ENCODE results near the gene EPHA7. TPM values are rescaled to one million over a fixed set of nuclear protein-coding genes. Genes with fewer than 3 reads are reported as not detected.

The EPHA7 gene
- total and polyA plus RNA-seq, 2 of the 4 experiments (the other 2 are of a cell fraction): not detected

DNA sequence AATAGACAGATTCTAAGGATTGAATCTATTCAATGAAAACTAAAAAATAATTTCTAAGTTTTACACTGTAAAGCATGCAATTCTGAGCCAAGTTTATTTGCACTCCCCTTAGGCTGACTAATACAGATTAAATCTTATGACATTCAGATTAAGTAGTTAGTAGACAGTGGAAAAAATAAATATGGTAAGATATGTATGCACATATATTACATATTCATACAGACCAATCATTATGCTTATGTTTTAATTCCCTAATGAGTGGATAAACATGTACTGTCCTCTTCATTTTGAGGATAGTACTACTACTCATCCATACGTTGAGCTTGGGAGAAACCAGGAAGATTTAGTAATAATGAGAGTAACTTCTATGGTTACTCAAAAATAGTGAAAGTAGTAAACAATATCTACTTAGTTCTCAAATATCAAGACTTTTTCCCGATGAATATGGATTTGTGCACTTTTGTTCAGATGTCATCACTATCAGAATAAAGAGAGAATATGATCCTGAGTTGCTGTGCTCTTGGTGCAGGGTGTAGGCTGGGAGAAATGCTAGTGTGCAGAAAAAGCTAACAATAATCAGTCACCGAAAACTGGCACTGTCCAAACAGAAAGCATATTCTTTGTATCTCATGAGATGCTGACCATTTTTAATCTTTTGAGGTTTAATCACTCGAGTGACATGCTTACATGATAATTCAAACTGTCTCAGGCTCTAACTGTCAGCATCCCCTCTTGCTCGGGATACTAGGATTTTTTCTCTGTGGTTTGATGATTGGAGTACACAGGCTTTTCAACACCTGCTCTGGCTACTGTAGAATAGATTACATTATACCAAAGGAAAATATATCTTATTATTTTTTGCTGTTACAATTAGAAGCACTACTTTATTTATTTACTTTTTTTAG is 111.6 kb downstream of the EPHA7 start:
- Histone ChIP-seq H3K9ac (ENCODE audit: low read depth, low read length) (no peak overlapping the region), H3K27me3 (ENCODE audit: control insufficient read depth, insufficient read depth, low read length) (no peaks in the 10 kb centered on the region), H3K4me1 (ENCODE audit: control insufficient read depth, insufficient read depth, low read length) (no peaks in the 10 kb centered on the region), H2AK9ac (replicated peaks; ENCODE audit: low read depth, low read length, poor library complexity) (no peak overlapping the region), H3K14ac (replicated peaks; ENCODE audit: low read depth, low read length) (no peak overlapping the region), H3K9me3 (ENCODE audit: control insufficient read depth, insufficient read depth, low read length) (no peaks in the 10 kb centered on the region), H2BK120ac (ENCODE audit: low read depth, low read length) (no peak overlapping the region), H4K8ac (ENCODE audit: low read depth in 2 of 2, low read length in 2 of 2) (no peak overlapping the region), H2AFZ (replicated peaks; ENCODE audit: low read length, poor library complexity) (no peak overlapping the region), H3K36me3 (ENCODE audit: control insufficient read depth, insufficient read depth, low read length) (no peaks in the 10 kb centered on the region), H2BK5ac (ENCODE audit: low read depth, low read length, poor library complexity, severe bottlenecking) (no peak overlapping the region), H3K79me1 (ENCODE audit: low read depth in 1 of 2, low read length in 2 of 2) (no peaks in the 10 kb centered on the region), H3K4ac (ENCODE audit: low read depth, low read length) (no peak overlapping the region), H2AK5ac (ENCODE audit: low read depth, low read length) (no peak overlapping the region), H4K20me1 (ENCODE audit: insufficient read depth, low read length) (no peaks in the 10 kb centered on the region), H3K23ac (ENCODE audit: low read depth, low read length) (no peak overlapping the region), H2BK20ac (ENCODE audit: low read depth, low read length) (no peak overlapping the region), H3K18ac (ENCODE audit: low read depth, low read length) (no peak overlapping the region), H4K5ac (ENCODE audit: low read depth, low read length) (no peak overlapping the region), H3K4me2 (ENCODE audit: low read depth, low read length) (no peak overlapping the region), H3K27ac (ENCODE audit: insufficient read depth, low read length) (no peak overlapping the region), H4K91ac (ENCODE audit: insufficient read depth, low read depth, low read length) (no peak overlapping the region), H3K56ac (ENCODE audit: extremely low read depth, insufficient read depth, low read length) (no peak overlapping the region), H3K4me3 (ENCODE audit: insufficient read depth, low read depth, low read length) (no peak overlapping the region), H2BK15ac (ENCODE audit: low read depth, low read length) (no peak overlapping the region), H3K9me1 (ENCODE audit: insufficient read depth, low read length) (no peaks in the 10 kb centered on the region)
- no TSS peak for BruUV-seq (replicated peaks)
- WGBS, 2 experiments (ENCODE audit: extremely low coverage in 2 of 2, insufficient read length in 1 of 2): no CpG with 5 or more reads among the region's 5 CpGs
- CTCF ChIA-PET: no interaction called here
- POLR2A ChIA-PET (ENCODE audit: unreplicated experiment): no interaction called here
- no peak for ATAC-seq (ENCODE audit: low read depth)
- in situ Hi-C loops (cut with MboI; ENCODE audit: low sequenced_read_pairs): no loop called here
- intact Hi-C loops (cut with micrococcal nuclease): no loop called here
- no peak for DNase-seq
- TF ChIP-seq POLR2A (IDR thresholded peaks at IDR 0.05; ENCODE audit: low read depth, low read length): no peak
- no peak for TF ChIP-seq RFX5 (IDR thresholded peaks at IDR 0.05; ENCODE audit: low read depth, low read length)
- no peak for TF ChIP-seq SMC3 (IDR thresholded peaks at IDR 0.05; ENCODE audit: low read depth, low read length)
- no peak for TF ChIP-seq RAD21 (IDR thresholded peaks at IDR 0.05; ENCODE audit: low read length)
- no peak for TF ChIP-seq CHD1 (IDR thresholded peaks at IDR 0.05; ENCODE audit: low read depth, low read length)
- TF ChIP-seq RCOR1 (IDR thresholded peaks at IDR 0.05; ENCODE audit: insufficient replicate concordance, low read length): no peak
- TF ChIP-seq MAFK (IDR thresholded peaks at IDR 0.05; ENCODE audit: low read depth, low read length): no peak
- no peak for TF ChIP-seq NFE2L2 (IDR thresholded peaks at IDR 0.05; ENCODE audit: low read depth, low read length)
- TF ChIP-seq, protein P1, sequence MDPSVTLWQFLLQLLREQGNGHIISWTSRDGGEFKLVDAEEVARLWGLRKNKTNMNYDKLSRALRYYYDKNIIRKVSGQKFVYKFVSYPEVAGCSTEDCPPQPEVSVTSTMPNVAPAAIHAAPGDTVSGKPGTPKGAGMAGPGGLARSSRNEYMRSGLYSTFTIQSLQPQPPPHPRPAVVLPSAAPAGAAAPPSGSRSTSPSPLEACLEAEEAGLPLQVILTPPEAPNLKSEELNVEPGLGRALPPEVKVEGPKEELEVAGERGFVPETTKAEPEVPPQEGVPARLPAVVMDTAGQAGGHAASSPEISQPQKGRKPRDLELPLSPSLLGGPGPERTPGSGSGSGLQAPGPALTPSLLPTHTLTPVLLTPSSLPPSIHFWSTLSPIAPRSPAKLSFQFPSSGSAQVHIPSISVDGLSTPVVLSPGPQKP (IDR thresholded peaks at IDR 0.05; ENCODE audit: borderline replicate concordance, low read depth, low read length): no peak
- TF ChIP-seq MAZ (IDR thresholded peaks at IDR 0.05; ENCODE audit: borderline replicate concordance, low read depth, low read length): no peak
- TF ChIP-seq, protein P2, sequence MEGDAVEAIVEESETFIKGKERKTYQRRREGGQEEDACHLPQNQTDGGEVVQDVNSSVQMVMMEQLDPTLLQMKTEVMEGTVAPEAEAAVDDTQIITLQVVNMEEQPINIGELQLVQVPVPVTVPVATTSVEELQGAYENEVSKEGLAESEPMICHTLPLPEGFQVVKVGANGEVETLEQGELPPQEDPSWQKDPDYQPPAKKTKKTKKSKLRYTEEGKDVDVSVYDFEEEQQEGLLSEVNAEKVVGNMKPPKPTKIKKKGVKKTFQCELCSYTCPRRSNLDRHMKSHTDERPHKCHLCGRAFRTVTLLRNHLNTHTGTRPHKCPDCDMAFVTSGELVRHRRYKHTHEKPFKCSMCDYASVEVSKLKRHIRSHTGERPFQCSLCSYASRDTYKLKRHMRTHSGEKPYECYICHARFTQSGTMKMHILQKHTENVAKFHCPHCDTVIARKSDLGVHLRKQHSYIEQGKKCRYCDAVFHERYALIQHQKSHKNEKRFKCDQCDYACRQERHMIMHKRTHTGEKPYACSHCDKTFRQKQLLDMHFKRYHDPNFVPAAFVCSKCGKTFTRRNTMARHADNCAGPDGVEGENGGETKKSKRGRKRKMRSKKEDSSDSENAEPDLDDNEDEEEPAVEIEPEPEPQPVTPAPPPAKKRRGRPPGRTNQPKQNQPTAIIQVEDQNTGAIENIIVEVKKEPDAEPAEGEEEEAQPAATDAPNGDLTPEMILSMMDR (conservative IDR thresholded peaks at IDR 0.05; ENCODE audit: low read depth, low read length): no peak
- TF ChIP-seq, protein P3, sequence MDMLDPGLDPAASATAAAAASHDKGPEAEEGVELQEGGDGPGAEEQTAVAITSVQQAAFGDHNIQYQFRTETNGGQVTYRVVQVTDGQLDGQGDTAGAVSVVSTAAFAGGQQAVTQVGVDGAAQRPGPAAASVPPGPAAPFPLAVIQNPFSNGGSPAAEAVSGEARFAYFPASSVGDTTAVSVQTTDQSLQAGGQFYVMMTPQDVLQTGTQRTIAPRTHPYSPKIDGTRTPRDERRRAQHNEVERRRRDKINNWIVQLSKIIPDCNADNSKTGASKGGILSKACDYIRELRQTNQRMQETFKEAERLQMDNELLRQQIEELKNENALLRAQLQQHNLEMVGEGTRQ (IDR thresholded peaks at IDR 0.05; ENCODE audit: low read depth, low read length): no peak
- dilution Hi-C loops (cut with HindIII; ENCODE audit: low sequenced_read_pairs, unreplicated experiment): no loop called here
